Ishikawa (cell line): ENCODE data around the gene STX5.
A peak's percentile ranks its signal among the peaks of the same experiment; 100 is the strongest.

ENCODE experiments used
- CEBPB ChIP-seq: IDR thresholded peaks from 2 replicates; pipeline ENCODE4 v1.6.1; 2012
- CREB1 ChIP-seq: IDR thresholded peaks from 2 replicates; pipeline ENCODE4 v1.6.1; 2012; ENCODE audit warnings: low read depth
- EGR1 ChIP-seq: IDR thresholded peaks from 2 replicates; pipeline ENCODE4 v1.6.1; 2012
- EP300 ChIP-seq: IDR thresholded peaks from 2 replicates; pipeline ENCODE4 v1.6.1; 2012; ENCODE audit warnings: borderline replicate concordance
- FOXM1 ChIP-seq: IDR thresholded peaks from 2 replicates; pipeline ENCODE4 v1.6.1; 2012; ENCODE audit warnings: low read depth, borderline replicate concordance
- MAX ChIP-seq: IDR thresholded peaks from 2 replicates; pipeline ENCODE4 v1.6.1; 2012
- NFIC ChIP-seq: IDR thresholded peaks from 2 replicates; pipeline ENCODE4 v1.6.1; 2012
- RAD21 ChIP-seq: IDR thresholded peaks from 2 replicates; pipeline ENCODE4 v1.6.1; 2012; ENCODE audit warnings: low read depth
- REST ChIP-seq: IDR thresholded peaks from 2 replicates; pipeline ENCODE4 v1.6.1; 2012; ENCODE audit warnings: low read depth, mild to moderate bottlenecking
- TAF1 ChIP-seq: IDR thresholded peaks from 2 replicates; pipeline ENCODE4 v1.6.1; 2012; ENCODE audit warnings: low read depth, mild to moderate bottlenecking
- TCF12 ChIP-seq: IDR thresholded peaks from 2 replicates; pipeline ENCODE4 v1.6.1; 2012; ENCODE audit warnings: low read depth
- TEAD4 ChIP-seq: IDR thresholded peaks from 2 replicates; pipeline ENCODE4 v1.6.1; 2012
- USF1 ChIP-seq: IDR thresholded peaks from 2 replicates; pipeline ENCODE4 v1.6.1; 2012
- YY1 ChIP-seq: IDR thresholded peaks from 2 replicates; pipeline ENCODE4 v1.6.1; 2012; ENCODE audit warnings: low read depth
- ZBTB7A ChIP-seq: IDR thresholded peaks from 2 replicates; pipeline ENCODE4 v1.6.1; 2012; ENCODE audit warnings: low read depth

Gene STX5, protein sequence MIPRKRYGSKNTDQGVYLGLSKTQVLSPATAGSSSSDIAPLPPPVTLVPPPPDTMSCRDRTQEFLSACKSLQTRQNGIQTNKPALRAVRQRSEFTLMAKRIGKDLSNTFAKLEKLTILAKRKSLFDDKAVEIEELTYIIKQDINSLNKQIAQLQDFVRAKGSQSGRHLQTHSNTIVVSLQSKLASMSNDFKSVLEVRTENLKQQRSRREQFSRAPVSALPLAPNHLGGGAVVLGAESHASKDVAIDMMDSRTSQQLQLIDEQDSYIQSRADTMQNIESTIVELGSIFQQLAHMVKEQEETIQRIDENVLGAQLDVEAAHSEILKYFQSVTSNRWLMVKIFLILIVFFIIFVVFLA

DNA sequence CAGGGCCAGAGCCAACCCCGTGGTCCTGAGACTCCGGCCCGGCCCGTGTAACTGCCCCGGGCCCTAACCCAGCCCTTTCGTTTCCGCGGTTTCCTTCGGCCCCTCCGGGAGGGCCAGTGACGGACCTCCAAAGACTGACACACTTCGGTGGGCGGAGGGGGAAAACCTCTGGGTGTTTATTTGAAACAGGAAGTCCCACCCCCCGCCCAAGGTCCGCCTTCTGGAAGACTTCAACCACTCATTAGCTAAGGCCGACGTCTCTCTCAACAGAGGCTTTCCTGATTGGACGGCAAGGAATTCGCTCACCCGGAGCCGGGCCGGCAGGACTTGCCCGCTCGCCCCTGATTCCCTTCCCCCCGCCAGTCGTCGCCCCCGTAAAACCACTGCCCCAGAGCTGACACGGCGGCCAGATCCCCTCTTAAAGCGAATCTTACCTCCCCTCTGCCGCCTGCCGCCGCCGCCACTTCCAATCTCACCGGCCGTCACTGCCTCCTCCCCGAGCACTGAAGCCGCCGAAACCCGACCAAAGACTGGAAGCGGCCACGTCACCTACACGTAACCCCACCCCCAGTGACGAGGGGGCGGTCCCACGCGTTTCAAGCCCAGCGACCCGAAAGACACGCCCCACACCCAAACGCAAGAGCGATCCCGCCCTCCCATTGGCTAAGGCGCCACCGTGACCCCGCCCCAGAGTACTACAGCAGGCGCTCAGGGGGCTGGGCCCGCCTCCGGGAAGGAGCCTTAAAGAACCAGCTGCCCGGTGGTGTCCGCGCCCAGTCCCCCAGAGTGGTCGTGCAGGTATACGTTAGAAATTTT, at the start of gene STX5:
STX5 (minus strand) TSS at position 532 of the 816 bp plus-strand sequence. CDS start 808 bp downstream, outside the sequence.
- TF ChIP-seq FOXM1 (0 out of 2 replicates have a peak, but pooled peaks have one; percentile 13), TCF12 (no peak), TAF1 (peak; percentile 71), NFIC (no peak), TEAD4 (no peak), CREB1 (peak; percentile 91), RAD21 (no peak), REST (no peak), ZBTB7A (0 out of 2 replicates have a peak, but pooled peaks have one; percentile 9), YY1 (no peak), EP300 (0 out of 2 replicates have a peak, but pooled peaks have one; percentile 22), EGR1 (peak; percentile 5; the same call in 1 of the 2 replicates), CEBPB (no peak), MAX (peak; percentile 22; the same call in 1 of the 2 replicates), USF1 (peak; percentile 49; the same call in 1 of the 2 replicates)

DNA sequence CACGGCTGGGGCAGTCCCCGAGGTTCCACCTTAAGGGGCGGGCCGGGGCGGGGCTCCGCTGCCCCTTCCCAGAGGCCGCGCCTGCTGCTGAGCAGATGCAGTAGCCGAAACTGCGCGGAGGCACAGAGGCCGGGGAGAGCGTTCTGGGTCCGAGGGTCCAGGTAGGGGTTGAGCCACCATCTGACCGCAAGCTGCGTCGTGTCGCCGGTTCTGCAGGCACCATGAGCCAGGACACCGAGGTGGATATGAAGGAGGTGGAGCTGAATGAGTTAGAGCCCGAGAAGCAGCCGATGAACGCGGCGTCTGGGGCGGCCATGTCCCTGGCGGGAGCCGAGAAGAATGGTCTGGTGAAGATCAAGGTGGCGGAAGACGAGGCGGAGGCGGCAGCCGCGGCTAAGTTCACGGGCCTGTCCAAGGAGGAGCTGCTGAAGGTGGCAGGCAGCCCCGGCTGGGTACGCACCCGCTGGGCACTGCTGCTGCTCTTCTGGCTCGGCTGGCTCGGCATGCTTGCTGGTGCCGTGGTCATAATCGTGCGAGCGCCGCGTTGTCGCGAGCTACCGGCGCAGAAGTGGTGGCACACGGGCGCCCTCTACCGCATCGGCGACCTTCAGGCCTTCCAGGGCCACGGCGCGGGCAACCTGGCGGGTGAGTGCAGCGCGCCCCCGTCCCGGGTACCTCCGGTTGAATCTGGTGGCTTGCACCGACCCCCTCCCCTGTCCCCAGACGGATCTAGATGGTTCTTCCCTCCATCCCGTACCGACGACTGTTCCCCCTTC, 49.1 kb upstream of the STX5 start, which contains the start of gene SLC3A2:
SLC3A2 (plus strand) TSS at position 94 of the 776 bp plus-strand sequence; CDS start at position 222, 128 bp downstream.
- TF ChIP-seq FOXM1 (no peak), TAF1 (peak; percentile 94), RAD21 (peak; percentile 50; the same call in 1 of the 2 replicates), TEAD4 (peak; percentile 34), EP300 (0 out of 2 replicates have a peak, but pooled peaks have one; percentile 19), EGR1 (no peak), ZBTB7A (peak; percentile 58; the same call in 1 of the 2 replicates), TCF12 (peak; percentile 30; the same call in 1 of the 2 replicates), NFIC (no peak; the same call in 1 of the 2 replicates), MAX (peak; percentile 64), CREB1 (peak; percentile 11; the same call in 1 of the 2 replicates)

GRCh38 chr11:62880231-62880802, 48.5 kb upstream of the STX5 start:
- peak; percentile 91 for TF ChIP-seq EGR1
- TF ChIP-seq ZBTB7A = peak; percentile 47; the same call in 1 of the 2 replicates
- TF ChIP-seq CREB1 = no peak

DNA sequence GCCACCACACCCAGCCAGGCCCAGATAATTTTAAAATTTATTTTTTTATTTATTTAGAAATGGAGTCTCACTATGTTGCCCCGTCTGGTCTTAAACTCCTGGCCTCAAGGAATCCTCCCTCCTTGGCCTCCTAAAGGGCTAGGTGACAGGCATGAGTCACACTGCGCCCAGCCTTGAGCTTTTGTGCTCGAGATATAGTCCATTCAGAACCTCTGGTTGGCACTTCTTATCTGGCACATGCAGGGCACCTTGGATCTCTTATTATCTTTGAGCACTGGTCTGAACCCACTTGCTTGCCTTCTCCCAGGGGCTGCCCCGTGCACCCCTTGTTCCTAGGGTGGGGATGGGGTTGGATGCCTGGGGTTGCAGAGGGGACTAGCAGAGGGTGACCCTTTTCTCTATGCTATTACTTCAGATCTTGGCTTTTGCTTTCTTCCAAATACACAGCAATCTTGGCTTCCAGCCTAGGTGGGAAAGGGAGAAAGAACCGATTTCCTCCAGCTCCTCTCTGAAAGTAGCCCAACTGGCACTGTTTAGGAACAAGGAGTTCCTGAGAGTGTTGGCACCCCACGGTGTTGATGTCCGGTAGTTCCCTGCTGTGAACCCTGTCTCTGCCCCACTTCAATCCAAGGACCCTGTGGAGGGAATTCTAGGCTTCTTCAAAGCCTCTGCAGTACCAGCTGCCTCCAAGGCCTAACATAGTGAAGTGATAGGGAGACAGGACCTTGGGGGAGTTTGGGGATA, 47.6 kb upstream of the STX5 start:
- no peak for TF ChIP-seq RAD21

- TF ChIP-seq TEAD4 = no peak
- TF ChIP-seq YY1 = no peak
- no peak for TF ChIP-seq FOXM1
- no peak for TF ChIP-seq EGR1
- no peak for TF ChIP-seq ZBTB7A
- TF ChIP-seq MAX = no peak
- TF ChIP-seq CREB1 = no peak
- no peak for TF ChIP-seq NFIC
- TF ChIP-seq REST = no peak
- no peak for TF ChIP-seq RAD21
- no peak for TF ChIP-seq EP300
- TF ChIP-seq TCF12 = no peak
- no peak for TF ChIP-seq USF1
- TF ChIP-seq CEBPB = no peak
- no peak for TF ChIP-seq TAF1
Observed at GRCh38 chr11:62876712-62877111, 44.9 kb upstream of the STX5 start.
